SK-N-SH treated with all-trans-retinoic acid at 6 μM for 48 hours (cell line): ENCODE measurements around the gene IPPK.

Source experiments
- ATAC-seq: fragments of 200-7000 bp; cut with Tn5 transposase; 3 replicates; pipeline ENCODE4 v1.9.1; 2020; ENCODE audit warnings: mild to moderate bottlenecking, moderate library complexity
- ARNTL ChIP-seq: fragments of 450-650 bp; formaldehyde crosslinking; IDR thresholded peaks from 2 replicates; pipeline ENCODE4 v1.5.0; 2020; ENCODE audit warnings: low read depth, mild to moderate bottlenecking, moderate library complexity, borderline replicate concordance
- BACH2 ChIP-seq: fragments of 250-450 bp; sonication (Bioruptor Pico); IDR thresholded peaks from 2 replicates; pipeline ENCODE4 v1.9.0; 2021; ENCODE audit warnings: mild to moderate bottlenecking, borderline replicate concordance
- CSDC2 ChIP-seq: fragments of 250-450 bp; sonication (Bioruptor Pico); IDR thresholded peaks from 2 replicates; pipeline ENCODE4 v1.5.0; 2020; ENCODE audit warnings: mild to moderate bottlenecking, moderate library complexity
- ESRRG ChIP-seq: fragments of 250-450 bp; sonication (Bioruptor Pico); IDR thresholded peaks from 2 replicates; pipeline ENCODE4 v1.6.1; 2021; ENCODE audit warnings: mild to moderate bottlenecking
- GLIS3 ChIP-seq: fragments of 250-450 bp; sonication (Bioruptor Pico); IDR thresholded peaks from 2 replicates; pipeline ENCODE4 v1.5.0; 2020; ENCODE audit warnings: mild to moderate bottlenecking, moderate library complexity
- ISL1 ChIP-seq: fragments of 250-450 bp; sonication (Bioruptor Pico); IDR thresholded peaks from 2 replicates; pipeline ENCODE4 v2.1.2; 2022; ENCODE audit warnings: mild to moderate bottlenecking, moderate library complexity
- OSR1 ChIP-seq: fragments of 250-450 bp; sonication (Bioruptor Pico); IDR thresholded peaks from 2 replicates; pipeline ENCODE4 v1.8.0; 2022; ENCODE audit warnings: moderate library complexity, mild to moderate bottlenecking, inconsistent platforms
- RARB ChIP-seq: fragments of 250-450 bp; sonication (Bioruptor Pico); IDR thresholded peaks from 2 replicates; pipeline ENCODE4 v1.8.0; 2021; ENCODE audit warnings: mild to moderate bottlenecking, moderate library complexity
- SNAI2 ChIP-seq: fragments of 250-450 bp; sonication (Bioruptor Pico); IDR thresholded peaks from 2 replicates; pipeline ENCODE4 v1.5.0; 2020; ENCODE audit warnings: mild to moderate bottlenecking, moderate library complexity
- TCF4 ChIP-seq: fragments of 250-450 bp; sonication (Bioruptor Pico); IDR thresholded peaks from 2 replicates; pipeline ENCODE4 v1.8.0; 2021; ENCODE audit warnings: mild to moderate bottlenecking, moderate library complexity, borderline replicate concordance
- TOX ChIP-seq: fragments of 250-450 bp; sonication (Bioruptor Pico); IDR thresholded peaks from 2 replicates; pipeline ENCODE4 v1.8.0; 2021; ENCODE audit warnings: mild to moderate bottlenecking, moderate library complexity, borderline replicate concordance
- TSHZ2 ChIP-seq: fragments of 250-450 bp; sonication (Bioruptor Pico); IDR thresholded peaks from 2 replicates; pipeline ENCODE4 v1.5.0; 2020; ENCODE audit warnings: mild to moderate bottlenecking, moderate library complexity
- ZC3H10 ChIP-seq: fragments of 250-450 bp; sonication (Bioruptor Pico); IDR thresholded peaks from 2 replicates; pipeline ENCODE4 v1.5.1; 2021; ENCODE audit warnings: mild to moderate bottlenecking, moderate library complexity
- ZFP3 ChIP-seq: fragments of 250-450 bp; sonication (Bioruptor Pico); IDR thresholded peaks from 2 replicates; pipeline ENCODE4 v1.5.0; 2020; ENCODE audit warnings: mild to moderate bottlenecking, moderate library complexity
- ZFP30 ChIP-seq: fragments of 450-650 bp; formaldehyde crosslinking; IDR thresholded peaks from 2 replicates; pipeline ENCODE4 v1.5.0; 2022; ENCODE audit warnings: mild to moderate bottlenecking, moderate library complexity
- ZNF565 ChIP-seq: fragments of 450-650 bp; formaldehyde crosslinking; conservative IDR thresholded peaks from 2 replicates; pipeline ENCODE4 v1.5.0; 2020; ENCODE audit warnings: low read depth, mild to moderate bottlenecking, moderate library complexity
- ZNF70 ChIP-seq: fragments of 450-650 bp; formaldehyde crosslinking; IDR thresholded peaks from 2 replicates; pipeline ENCODE4 v1.5.0; 2020; ENCODE audit warnings: mild to moderate bottlenecking, moderate library complexity
- ZNF8 ChIP-seq: fragments of 450-650 bp; formaldehyde crosslinking; IDR thresholded peaks from 2 replicates; pipeline ENCODE4 v1.5.0; 2020; ENCODE audit warnings: mild to moderate bottlenecking, moderate library complexity
- TF ChIP-seq, protein P1 (sequence below): fragments of 250-450 bp; sonication (Bioruptor Pico); IDR thresholded peaks from 2 replicates; pipeline ENCODE4 v1.8.0; 2021; ENCODE audit warnings: low read depth, mild to moderate bottlenecking, moderate library complexity, borderline replicate concordance
- TF ChIP-seq, protein P2 (sequence below): fragments of 250-450 bp; sonication (Bioruptor Pico); IDR thresholded peaks from 2 replicates; pipeline ENCODE4 v1.5.1; 2021; ENCODE audit warnings: mild to moderate bottlenecking, moderate library complexity
- TF ChIP-seq, protein P3 (sequence below): fragments of 250-450 bp; sonication (Bioruptor Pico); IDR thresholded peaks from 2 replicates; pipeline ENCODE4 v1.5.1; 2020; ENCODE audit warnings: low read depth, mild to moderate bottlenecking, moderate library complexity
- TF ChIP-seq, protein P4 (sequence below): fragments of 250-450 bp; sonication (Bioruptor Pico); IDR thresholded peaks from 2 replicates; pipeline ENCODE4 v1.8.0; 2020; ENCODE audit warnings: mild to moderate bottlenecking, moderate library complexity, borderline replicate concordance

IPPK gene

GRCh38 chr9:92712767-92713166 is 42.8 kb upstream of the IPPK start:
- no peak for ATAC-seq
- TF ChIP-seq, protein P1, sequence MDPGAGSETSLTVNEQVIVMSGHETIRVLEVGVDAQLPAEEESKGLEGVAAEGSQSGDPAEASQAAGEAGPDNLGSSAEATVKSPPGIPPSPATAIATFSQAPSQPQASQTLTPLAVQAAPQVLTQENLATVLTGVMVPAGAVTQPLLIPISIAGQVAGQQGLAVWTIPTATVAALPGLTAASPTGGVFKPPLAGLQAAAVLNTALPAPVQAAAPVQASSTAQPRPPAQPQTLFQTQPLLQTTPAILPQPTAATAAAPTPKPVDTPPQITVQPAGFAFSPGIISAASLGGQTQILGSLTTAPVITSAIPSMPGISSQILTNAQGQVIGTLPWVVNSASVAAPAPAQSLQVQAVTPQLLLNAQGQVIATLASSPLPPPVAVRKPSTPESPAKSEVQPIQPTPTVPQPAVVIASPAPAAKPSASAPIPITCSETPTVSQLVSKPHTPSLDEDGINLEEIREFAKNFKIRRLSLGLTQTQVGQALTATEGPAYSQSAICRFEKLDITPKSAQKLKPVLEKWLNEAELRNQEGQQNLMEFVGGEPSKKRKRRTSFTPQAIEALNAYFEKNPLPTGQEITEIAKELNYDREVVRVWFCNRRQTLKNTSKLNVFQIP (CRISPR knock-in tag): no peak
- TF ChIP-seq BACH2 (CRISPR knock-in tag): no peak
- no peak for TF ChIP-seq ARNTL (CRISPR knock-in tag)
- no peak for TF ChIP-seq ZNF8 (CRISPR knock-in tag)
- TF ChIP-seq, protein P2, sequence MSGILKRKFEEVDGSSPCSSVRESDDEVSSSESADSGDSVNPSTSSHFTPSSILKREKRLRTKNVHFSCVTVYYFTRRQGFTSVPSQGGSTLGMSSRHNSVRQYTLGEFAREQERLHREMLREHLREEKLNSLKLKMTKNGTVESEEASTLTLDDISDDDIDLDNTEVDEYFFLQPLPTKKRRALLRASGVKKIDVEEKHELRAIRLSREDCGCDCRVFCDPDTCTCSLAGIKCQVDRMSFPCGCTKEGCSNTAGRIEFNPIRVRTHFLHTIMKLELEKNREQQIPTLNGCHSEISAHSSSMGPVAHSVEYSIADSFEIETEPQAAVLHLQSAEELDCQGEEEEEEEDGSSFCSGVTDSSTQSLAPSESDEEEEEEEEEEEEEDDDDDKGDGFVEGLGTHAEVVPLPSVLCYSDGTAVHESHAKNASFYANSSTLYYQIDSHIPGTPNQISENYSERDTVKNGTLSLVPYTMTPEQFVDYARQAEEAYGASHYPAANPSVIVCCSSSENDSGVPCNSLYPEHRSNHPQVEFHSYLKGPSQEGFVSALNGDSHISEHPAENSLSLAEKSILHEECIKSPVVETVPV (CRISPR knock-in tag): no peak
- TF ChIP-seq, all 23 proteins: peak for 0

DNA sequence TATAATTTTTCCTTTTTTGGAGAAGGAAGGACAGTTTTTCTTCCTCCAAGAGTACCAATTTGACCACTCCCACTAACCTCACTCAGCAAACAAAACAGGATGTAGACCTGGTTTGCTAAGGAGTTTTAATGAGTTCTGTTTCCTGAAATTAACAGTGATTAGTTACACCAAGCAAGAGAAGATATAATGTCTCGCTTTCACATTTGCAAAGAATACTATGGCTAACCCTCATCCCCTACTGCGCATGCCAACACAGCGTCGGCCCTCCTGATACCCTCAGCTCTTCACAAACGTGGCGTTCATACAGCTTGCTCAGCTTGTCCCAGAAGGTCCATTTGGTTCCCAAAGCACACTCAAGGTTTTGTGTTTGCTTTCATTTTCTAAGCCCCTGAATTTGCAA is 41.9 kb upstream of the IPPK start:
- no peak for ATAC-seq
- TF ChIP-seq BACH2 (CRISPR knock-in tag) (no peak), ZNF70 (no peak), ZFP3 (no peak), CSDC2 (CRISPR knock-in tag) (no peak), ZFP30 (CRISPR knock-in tag) (no peak), ZNF565 (no peak), ESRRG (no peak), OSR1 (CRISPR knock-in tag) (no peak), TSHZ2 (CRISPR knock-in tag) (no peak), TOX (CRISPR knock-in tag) (no peak), ISL1 (CRISPR knock-in tag) (no peak), SNAI2 (CRISPR knock-in tag) (no peak), ARNTL (CRISPR knock-in tag) (no peak), ZC3H10 (CRISPR knock-in tag) (no peak), TCF4 (CRISPR knock-in tag) (no peak), RARB (CRISPR knock-in tag) (no peak)
- TF ChIP-seq, protein P1 (CRISPR knock-in tag): no peak
- TF ChIP-seq, protein P3, sequence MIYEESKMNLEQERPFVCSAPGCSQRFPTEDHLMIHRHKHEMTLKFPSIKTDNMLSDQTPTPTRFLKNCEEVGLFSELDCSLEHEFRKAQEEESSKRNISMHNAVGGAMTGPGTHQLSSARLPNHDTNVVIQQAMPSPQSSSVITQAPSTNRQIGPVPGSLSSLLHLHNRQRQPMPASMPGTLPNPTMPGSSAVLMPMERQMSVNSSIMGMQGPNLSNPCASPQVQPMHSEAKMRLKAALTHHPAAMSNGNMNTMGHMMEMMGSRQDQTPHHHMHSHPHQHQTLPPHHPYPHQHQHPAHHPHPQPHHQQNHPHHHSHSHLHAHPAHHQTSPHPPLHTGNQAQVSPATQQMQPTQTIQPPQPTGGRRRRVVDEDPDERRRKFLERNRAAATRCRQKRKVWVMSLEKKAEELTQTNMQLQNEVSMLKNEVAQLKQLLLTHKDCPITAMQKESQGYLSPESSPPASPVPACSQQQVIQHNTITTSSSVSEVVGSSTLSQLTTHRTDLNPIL: no peak
- TF ChIP-seq, protein P4, sequence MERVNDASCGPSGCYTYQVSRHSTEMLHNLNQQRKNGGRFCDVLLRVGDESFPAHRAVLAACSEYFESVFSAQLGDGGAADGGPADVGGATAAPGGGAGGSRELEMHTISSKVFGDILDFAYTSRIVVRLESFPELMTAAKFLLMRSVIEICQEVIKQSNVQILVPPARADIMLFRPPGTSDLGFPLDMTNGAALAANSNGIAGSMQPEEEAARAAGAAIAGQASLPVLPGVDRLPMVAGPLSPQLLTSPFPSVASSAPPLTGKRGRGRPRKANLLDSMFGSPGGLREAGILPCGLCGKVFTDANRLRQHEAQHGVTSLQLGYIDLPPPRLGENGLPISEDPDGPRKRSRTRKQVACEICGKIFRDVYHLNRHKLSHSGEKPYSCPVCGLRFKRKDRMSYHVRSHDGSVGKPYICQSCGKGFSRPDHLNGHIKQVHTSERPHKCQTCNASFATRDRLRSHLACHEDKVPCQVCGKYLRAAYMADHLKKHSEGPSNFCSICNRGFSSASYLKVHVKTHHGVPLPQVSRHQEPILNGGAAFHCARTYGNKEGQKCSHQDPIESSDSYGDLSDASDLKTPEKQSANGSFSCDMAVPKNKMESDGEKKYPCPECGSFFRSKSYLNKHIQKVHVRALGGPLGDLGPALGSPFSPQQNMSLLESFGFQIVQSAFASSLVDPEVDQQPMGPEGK: no peak

- ATAC-seq: no peak
- TF ChIP-seq GLIS3 (CRISPR knock-in tag) (no peak), ESRRG (no peak), ISL1 (CRISPR knock-in tag) (no peak), ZFP30 (CRISPR knock-in tag) (no peak), SNAI2 (CRISPR knock-in tag) (no peak), ZC3H10 (CRISPR knock-in tag) (no peak), TSHZ2 (CRISPR knock-in tag) (no peak), ARNTL (CRISPR knock-in tag) (no peak), ZFP3 (no peak)
- TF ChIP-seq, protein P4: no peak
Measured at GRCh38 chr9:92711146-92711545, 41.2 kb upstream of the IPPK start.
